GM19025 (cell line): ENCODE measurements around the gene SNAP25.

Experiments
- ATAC-seq: cut with Tn5 transposase; IDR thresholded peaks from one replicate; pipeline ENCODE4 v1.9.1; 2021; ENCODE audit warnings: mild to moderate bottlenecking, low read depth, moderate library complexity; ENCODE audit not compliant: unreplicated experiment

SNAP25 gene

DNA sequence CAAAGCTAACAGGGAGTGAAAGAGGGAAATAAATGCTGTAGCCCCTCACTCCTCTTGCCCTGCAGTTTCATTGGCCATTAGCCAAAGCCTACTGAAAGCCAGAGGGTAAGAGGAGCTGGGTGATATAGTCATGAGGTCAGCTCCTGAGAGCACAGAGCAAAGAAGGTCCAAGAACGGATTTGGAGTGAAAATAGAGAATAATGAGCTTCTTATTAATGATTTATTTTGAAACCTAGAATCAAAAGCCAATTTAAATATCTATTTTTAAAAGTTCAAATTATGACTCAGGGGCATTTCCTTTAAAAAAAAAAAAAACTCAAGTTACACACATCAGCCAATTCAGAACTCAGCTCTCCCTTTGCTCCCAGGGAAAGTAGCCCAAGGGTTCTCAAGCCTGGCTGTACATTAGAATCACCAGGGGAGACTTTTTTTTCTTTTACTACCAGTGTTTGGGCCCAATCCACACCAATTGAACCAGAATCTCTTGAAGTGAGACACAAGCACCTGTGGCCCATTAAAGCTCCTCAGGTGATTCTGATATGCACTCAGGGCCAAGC, 79.1 kb downstream of the SNAP25 start:
- ATAC-seq = no peak

DNA sequence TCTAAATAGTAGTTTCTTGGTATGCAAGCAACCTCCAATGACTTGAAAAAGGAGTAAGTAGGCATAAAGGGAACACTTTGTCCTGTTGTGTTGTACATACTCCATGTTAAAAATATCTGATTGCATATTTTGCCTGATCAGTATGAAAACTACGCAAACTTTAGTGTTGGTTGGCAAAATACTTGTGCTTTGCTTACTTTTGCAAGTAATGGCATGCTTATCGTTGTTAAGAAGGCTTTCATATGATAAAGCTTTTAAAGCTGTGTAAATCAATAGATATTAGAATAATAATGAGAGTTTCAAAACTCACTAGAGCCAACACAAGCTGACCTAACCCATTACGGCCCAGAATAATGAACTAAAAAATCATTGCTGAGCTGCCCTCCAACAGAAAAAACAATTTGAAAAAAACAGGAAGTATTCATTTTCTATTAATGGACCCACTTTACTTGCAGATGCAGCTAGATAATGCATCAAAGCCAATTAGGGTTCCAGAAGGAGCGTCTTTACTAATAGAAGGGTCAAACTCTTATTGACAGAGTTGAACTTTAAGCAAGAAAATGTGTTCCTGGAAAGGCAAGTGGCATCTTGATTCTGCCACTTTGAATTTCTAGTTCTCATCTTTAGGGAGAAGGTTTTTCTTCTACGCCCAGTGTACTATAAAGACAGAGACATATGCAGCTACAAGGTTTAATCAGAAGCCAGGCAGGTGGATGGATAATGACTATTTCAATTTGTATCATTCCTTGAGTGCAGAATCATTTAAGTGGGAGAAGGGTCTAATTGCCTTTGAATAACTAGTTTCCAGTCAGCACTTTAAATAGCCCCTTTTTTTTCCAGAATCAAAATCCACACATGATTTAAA, 82.2 kb downstream of the SNAP25 start:
- no peak for ATAC-seq

DNA sequence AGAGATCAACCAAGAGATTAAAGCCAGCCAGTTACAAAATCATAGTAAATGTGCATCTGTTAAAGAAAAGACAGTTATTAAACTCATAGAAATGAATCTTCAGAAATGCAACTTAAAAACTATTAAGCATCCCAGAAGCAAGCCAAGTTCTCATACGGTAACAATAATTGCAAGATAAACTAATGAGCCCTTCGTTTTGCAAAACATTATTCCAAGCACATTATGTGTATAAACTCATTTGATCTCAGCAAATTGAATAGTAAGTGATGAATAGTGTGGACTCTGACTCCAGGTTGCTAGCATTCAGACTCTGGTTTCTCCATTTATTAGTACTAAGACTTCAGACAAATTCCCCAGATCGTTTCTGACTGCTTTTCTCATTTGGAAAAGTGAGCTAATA, 85.2 kb downstream of the SNAP25 start:
- no peak for ATAC-seq

DNA sequence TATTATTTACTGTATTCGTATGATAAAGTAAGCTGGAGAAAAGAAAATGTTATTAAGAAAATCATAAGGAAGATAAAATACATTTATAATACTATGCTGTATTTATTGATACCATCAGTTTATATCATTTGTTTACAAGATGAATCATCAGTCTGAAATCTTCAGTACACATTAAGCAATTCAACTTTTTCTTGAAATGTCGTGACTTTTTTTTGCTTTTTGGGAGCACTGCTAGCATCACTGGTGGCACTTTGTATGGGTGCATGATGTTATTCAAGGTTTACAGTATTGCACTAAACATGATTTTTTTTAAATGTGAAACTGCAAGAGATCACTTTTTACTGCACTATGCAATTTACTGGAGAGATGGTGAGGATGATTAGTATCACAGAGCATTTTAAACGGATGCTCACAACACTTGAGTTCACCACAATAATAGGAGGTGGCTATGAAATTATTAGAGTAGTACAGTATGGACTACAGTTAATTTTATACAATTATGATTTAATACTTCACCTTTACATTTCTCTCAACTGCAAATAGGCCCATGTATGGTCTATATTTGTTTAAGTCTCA, 85.9 kb downstream of the SNAP25 start:
- ATAC-seq = no peak

DNA sequence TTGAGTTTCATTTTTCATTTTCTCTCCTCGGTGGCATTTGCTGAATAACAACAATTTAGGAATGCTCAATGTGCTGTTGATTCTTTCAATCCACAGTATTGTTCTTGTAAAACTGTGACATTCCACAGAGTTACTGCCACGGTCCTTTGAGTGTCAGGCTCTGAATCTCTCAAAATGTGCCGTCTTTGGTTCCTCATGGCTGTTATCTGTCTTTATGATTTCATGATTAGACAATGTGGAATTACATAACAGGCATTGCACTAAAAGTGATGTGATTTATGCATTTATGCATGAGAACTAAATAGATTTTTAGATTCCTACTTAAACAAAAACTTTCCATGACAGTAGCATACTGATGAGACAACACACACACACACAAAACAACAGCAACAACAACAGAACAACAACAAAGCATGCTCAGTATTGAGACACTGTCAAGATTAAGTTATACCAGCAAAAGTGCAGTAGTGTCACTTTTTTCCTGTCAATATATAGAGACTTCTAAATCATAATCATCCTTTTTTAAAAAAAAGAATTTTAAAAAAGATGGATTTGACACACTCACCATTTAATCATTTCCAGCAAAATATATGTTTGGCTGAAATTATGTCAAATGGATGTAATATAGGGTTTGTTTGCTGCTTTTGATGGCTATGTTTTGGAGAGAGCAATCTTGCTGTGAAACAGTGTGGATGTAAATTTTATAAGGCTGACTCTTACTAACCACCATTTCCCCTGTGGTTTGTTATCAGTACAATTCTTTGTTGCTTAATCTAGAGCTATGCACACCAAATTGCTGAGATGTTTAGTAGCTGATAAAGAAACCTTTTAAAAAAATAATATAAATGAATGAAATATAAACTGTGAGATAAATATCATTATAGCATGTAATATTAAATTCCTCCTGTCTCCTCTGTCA, 88.1 kb downstream of the SNAP25 start:
- no peak for ATAC-seq

DNA sequence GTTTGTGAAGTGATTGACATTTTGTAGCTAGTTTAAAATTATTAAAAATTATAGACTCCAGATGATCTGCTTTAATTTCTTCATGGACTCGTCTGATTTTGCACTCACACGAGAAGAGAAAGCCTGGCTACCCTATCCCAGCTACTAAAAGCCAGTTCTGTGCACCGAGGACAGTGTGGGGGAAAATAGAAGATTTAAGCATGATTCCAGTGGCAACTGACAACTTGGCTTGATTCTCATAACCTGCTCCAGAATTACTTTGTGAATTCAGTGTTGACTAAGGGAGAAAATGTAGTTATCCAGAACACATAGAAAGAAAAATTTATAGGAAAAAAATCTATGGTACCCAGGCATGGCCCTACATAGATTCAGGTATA, 88.7 kb downstream of the SNAP25 start:
- no peak for ATAC-seq

DNA sequence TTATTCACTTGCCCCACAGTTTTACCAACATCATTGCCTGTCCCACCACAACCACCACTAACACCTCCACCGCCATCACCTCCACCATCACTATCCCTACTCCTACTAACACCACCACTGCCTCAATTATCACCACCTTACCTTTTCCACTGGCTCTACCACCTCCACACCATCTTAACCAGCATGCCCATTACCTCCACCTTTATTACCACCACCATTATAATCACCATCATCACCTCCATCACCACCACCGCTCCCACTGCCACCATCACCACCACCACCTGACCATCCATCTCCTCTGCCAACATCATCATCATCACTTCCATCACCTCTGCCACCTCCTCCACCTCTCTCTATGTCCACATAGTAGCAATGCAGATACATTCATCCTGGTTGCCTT, 90.0 kb downstream of the SNAP25 start:
- ATAC-seq = no peak

DNA sequence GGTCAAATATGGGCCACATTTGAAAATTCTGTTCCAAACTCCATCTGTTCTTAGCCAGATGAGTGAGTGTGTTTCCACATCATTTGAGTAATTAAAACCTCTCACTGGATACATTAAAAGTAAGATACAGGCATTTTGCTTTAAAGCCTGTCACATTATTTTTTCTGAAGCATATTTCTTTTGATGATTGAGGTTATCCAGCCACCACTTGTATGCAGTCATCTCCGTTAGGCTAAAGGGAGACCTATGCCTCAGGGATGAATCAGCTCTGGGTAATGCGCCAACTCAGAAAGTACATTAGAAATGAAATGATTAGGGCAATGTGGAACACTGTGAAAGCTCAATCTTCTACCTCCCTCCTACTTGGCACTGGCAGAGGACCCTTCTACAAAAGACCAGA, 90.7 kb downstream of the SNAP25 start:
- no peak for ATAC-seq

DNA sequence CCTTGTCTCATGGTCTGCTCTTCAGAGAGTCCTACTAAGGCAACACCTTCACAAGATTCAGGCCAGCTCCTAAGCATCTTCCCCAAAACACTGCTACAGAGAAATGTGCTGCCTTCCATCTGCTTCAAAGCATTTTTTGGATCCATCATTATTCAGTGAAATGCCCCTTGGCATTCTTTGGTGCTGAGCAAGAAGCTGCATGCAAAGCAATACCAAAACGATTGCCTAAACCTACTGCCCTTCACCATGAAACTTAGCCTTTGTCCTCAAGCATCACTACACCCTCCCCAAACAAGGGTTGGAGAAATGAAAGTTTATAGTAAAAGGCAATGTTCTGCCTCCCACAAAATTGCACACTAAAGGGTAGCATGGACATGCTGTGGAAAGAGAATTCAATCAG, 93.5 kb downstream of the SNAP25 start:
- ATAC-seq = no peak

DNA sequence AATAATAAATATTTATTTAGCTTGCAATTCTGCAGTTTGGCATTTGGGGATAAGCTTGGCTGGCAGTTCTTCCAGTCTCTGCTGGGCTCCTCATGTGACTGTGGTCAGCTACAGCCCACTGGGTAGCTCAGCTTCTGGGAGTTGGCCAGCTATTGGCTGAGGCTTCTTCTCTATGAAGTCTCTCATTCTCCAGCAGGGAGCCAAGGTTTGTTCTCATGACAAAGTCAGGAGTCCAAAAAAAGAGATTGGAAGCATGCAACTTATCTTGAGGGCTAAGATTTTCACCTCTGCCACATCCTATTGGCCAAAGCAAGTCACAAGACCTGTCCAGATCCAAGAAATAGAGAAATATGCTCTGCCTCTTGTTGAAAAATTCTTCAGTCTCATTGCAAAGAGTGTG, 94.6 kb downstream of the SNAP25 start:
- no peak for ATAC-seq

DNA sequence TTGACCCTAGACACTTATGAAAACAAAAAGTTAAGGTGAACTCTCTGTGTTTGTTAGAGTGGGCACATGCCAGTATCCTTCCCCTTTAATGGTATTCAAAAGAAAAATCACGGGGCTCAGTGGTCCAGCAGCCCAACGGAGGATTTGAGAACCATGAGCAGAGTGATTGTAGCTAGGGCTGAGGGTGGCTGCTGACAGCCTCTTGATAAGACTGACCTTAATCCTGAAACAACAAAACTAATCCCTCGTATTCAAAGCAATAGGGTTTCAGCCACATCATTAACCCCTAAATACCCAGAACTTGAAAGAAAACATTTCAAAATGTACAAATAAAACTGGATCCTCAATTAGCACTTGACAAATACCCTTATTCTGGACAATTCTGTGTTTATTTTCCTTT, 95.1 kb downstream of the SNAP25 start:
- no peak for ATAC-seq

DNA sequence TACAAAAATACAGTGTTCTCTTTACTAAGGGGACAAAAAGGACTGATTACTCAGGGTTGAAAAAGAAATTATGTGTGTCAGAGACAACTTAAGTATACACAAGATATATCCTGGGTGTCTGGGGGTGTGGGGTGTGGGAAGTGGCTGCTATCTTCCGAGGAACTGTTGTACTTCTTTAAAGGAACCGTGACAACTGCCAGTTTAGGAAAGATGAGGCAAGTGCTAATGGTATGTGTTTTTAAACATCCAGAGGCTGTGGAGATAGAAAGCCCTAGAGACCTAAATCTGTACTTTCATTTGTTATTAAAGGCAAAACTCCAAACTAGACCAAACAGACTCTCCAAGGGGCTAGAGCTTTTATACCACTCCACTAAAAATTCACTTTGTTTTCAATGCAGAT, 95.6 kb downstream of the SNAP25 start:
- ATAC-seq = no peak

DNA sequence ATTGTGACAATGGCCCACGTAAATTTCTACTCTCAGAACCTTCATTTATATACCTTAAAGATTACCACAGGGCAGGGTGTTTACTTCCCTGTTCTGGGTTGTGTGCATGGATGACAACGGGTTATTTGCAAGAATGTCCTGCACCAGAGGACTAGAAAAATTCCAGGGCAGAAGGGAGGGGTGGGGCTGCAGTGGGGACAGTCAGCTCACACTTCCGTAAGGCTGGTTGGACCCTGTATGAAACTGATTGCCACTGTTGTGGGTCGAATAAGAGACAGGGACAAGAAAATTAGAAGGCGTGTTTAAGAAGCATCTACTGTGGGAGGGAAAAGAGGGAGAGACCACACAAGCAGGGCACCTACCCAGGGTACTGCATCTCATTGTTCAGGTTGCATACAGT, 96.5 kb downstream of the SNAP25 start:
- ATAC-seq = no peak

DNA sequence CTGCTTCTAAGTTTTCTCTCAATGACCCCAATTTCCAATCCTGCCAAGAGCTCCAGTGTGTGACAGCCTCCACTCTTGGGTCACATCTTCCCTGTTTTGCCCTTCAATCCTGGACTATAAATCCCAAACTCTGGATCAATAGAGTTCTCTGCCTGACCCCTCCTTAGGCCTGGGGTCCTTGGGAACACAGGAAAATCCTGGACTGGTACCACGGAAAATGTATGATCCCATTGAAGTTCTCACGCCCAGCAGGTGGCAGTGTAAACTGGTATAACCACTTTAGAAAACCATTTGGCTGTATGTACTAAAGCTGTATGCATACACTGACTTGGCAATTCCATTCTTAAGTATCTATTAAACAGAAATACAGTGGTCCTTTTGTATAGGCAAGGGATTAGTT, 98.0 kb downstream of the SNAP25 start:
- no peak for ATAC-seq

DNA sequence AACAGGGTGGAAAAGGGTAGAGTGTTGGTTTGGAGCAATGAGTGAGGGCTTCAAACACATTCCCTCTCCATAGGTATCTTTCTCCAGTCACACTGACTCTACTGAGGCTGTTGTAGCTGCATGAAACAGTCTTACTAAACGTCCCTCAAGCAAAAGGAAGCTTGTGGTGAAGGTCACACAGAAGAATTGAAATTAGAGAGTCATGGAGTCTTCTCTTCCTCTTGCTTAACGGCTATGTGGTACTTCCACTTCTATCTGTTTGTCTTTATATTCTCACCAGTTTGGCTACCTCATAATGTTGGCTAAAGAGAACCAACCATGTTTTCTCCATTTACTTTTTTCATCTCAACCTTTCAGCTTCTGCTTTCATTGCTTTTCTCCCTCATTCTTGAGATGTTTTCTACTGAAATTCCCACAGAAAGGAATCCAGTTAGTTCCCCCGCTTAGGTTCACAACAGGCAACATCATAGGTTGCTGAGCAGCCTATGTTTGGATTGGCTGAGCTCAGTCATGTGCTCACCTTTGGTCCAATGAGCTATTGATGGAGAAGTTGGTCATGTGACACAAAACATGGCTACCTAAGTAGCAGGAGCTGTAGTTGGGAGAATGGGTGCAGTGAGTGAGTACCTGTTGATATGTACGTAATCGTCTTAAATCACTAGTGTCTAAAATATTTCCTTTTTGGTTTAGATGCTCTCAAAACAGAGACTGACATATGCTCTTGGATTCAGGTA, 99.8 kb downstream of the SNAP25 start:
- ATAC-seq = no peak

DNA sequence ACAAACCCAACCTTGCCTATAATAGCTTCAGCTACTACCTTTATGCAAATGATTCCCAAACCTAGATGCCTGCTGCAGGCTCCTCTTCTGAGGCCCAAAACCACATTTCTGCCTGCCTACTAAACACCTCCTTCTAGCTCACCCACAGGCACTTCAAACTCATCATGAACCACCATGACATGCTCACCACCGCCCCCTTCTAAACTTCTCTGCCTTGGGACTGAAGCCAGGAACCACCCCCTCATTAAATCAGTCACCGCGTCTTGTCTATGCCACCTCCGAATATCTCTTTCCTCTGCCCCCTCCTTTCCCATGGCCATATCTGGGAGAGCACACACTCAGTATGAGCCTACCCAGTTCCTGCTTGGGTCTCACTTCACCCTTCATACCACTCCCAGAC, 101.2 kb downstream of the SNAP25 start:
- ATAC-seq = no peak

DNA sequence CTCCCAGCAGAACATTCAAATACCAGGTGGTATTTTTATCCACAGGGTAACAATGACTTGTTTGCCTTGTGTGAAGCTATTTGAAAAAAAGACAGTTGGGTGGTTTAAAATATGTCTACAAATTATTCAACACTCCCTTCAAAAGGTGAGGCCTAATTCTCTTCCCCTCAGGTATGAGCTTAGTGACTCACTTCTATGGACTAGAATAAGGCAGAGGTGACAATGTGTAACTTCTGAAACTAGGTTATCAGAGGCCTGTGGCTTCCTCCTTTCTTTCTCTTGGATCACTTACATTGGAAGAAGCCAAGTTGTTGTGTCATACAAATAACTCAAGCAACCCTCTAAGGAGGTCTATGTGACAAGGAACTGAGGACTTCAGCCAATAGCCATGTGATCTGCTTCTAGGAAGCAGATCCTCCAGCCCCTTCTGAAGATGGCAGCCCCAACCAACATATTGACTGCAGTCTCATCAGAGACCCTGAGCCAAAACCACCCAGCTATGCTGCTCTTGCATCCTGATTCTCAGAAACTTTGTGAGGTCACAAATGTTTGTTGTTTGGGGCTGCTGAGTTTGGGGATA, 102.6 kb downstream of the SNAP25 start:
- no peak for ATAC-seq

DNA sequence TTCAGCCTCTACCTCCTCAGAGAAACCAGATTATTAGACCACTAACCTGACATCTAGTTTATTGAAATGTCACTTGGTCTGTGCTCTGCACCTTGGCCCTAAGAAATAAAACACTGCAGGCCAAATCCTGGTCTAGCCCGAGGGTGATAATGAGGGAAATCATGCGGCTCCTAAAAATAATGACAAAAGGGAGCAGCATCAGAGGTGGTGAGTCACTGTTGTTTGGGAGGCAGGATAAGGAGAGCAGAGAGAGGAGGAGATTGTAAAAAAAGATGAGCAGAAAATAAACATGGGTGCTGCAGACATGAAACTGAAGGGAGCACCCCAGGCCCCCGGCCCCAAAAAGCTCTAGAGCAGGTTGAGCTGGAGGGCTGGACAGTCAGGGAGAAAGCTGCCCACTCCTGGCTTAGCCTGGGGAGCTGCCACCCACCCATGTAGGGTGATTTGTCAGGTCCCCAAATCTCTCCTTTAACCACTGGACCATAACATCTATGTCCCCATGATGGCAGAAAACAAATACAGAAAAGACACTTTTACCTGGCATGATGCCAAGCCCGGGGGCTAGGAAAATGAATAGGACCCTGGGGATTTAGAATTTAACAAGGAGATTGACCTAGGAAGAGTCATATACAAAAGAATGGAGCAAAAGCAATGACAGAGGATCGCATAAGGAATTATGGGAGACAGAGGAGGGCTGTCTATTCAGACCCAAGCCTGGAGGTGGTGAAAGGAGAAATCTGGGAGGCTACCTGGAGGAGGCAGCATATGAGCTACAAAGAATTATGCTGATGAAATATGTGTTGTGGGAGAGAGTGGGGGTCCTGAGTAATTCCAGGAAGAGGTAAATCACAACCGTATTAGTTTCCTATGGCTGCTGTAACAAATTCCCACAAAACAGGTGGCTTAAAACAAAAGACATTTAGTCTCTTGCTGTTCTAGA, 103.7 kb downstream of the SNAP25 start:
- no peak for ATAC-seq

DNA sequence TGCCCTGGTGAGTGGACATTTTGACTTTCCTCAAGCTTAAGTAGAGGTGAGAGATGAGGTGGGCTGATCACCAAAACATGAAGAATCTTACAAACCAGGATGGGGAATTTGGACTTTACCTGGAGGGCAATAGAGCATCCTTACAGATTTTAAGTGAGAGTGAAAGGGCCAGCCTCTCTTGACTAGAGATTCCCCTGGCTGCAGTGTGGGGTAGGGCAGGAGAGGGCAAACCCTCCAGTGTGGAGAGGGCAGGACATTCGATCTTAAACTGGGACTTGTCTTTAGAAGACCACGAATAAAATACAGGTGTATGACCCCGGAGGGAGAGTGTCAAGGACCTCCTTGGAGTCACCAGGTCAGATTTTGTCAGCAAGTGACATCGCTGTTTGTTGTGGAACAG, 105.1 kb downstream of the SNAP25 start:
- no peak for ATAC-seq
